NCI-H2107 treated with DMSO at 0.1 percent for 48 hours (cell line): ENCODE measurements around the gene KY.

Experiments
- DNase-seq: peaks from one replicate; lab custom pipeline; 2025; ENCODE audit not compliant: unreplicated experiment; lab: John Stamatoyannopoulos, UW

Gene KY

GRCh38 chr3:134675726-134676256 lies 25.0 kb upstream of the KY start:
- no peak for DNase-seq

- no peak for DNase-seq
These were observed 21.7 kb upstream of the KY start for GRCh38 chr3:134672571-134672970.

- DNase-seq: no peak
These were observed 17.1 kb upstream of the KY start for GRCh38 chr3:134667956-134668355.

GRCh38 chr3:134667406-134667805 lies 16.6 kb upstream of the KY start:
- no peak for DNase-seq

- no peak for DNase-seq
These were observed 16.1 kb upstream of the KY start for GRCh38 chr3:134666885-134667284.

- DNase-seq: no peak
These were observed 15.6 kb upstream of the KY start for GRCh38 chr3:134666466-134666865.

GRCh38 chr3:134666052-134666451 lies 15.2 kb upstream of the KY start:
- no peak for DNase-seq

- no peak for DNase-seq
These were observed 14.4 kb upstream of the KY start for GRCh38 chr3:134665243-134665642.

GRCh38 chr3:134663721-134664456 lies 13.1 kb upstream of the KY start:
- no peak for DNase-seq

GRCh38 chr3:134660046-134660441 lies 9.2 kb upstream of the KY start:
- no peak for DNase-seq

GRCh38 chr3:134659391-134660045 lies 8.7 kb upstream of the KY start:
- DNase-seq: no peak

GRCh38 chr3:134658555-134658954 lies 7.7 kb upstream of the KY start:
- no peak for DNase-seq

GRCh38 chr3:134656211-134656800 lies 5.5 kb upstream of the KY start:
- no peak for DNase-seq

- no peak for DNase-seq
These were observed 4.9 kb upstream of the KY start for GRCh38 chr3:134655706-134656105.

GRCh38 chr3:134654031-134654430 lies 3.2 kb upstream of the KY start:
- DNase-seq: no peak

- DNase-seq: no peak
These were observed 2.2 kb upstream of the KY start for GRCh38 chr3:134652886-134653630.

GRCh38 chr3:134652409-134652831 lies 1.6 kb upstream of the KY start:
- DNase-seq: peak; percentile 57

- no peak for DNase-seq
These were observed 672 bp upstream of the KY start for GRCh38 chr3:134651347-134652041.

GRCh38 chr3:134649106-134649705 lies 1.6 kb downstream of the KY start:
- DNase-seq: no peak
